Choroid plexus epithelial cell (primary cell): ENCODE data around the gene TES.

Source experiments
- DNase-seq: peaks from one replicate; pipeline ENCODE4 v3.0.0-alpha.2; 2010; ENCODE audit warnings: low read depth
- H3K4me3 ChIP-seq: 2 replicates; pipeline ENCODE4 v1.5.1; 2011; ENCODE audit warnings: low read depth, mild to moderate bottlenecking, control low read depth, low read length, moderate library complexity
- CTCF ChIP-seq: conservative IDR thresholded peaks from 2 replicates; pipeline ENCODE4 v1.5.1; 2011; ENCODE audit warnings: low read depth, mild to moderate bottlenecking, control low read depth, inconsistent platforms, low read length, moderate library complexity

Gene TES

GRCh38 chr7:116273283-116273917 lies 63.1 kb downstream of the TES start:
- no peak overlapping the region for H3K4me3 ChIP-seq
- TF ChIP-seq CTCF: no peak
- no peak for DNase-seq

- no peak for DNase-seq
- no peak for TF ChIP-seq CTCF
- H3K4me3 ChIP-seq: no peak overlapping the region
Observed at GRCh38 chr7:116273918-116274301, 63.6 kb downstream of the TES start.

- no peak overlapping the region for H3K4me3 ChIP-seq
- no peak for TF ChIP-seq CTCF
- DNase-seq: no peak
Observed at GRCh38 chr7:116277070-116277469, 66.7 kb downstream of the TES start.

GRCh38 chr7:116279217-116279616 lies 68.9 kb downstream of the TES start:
- TF ChIP-seq CTCF: no peak
- no peak overlapping the region for H3K4me3 ChIP-seq
- DNase-seq: no peak

GRCh38 chr7:116280803-116281202 lies 70.5 kb downstream of the TES start:
- no peak for TF ChIP-seq CTCF
- DNase-seq: no peak
- H3K4me3 ChIP-seq: no peak overlapping the region

GRCh38 chr7:116283595-116284204 lies 73.4 kb downstream of the TES start:
- H3K4me3 ChIP-seq: no peak overlapping the region
- TF ChIP-seq CTCF: no peak

GRCh38 chr7:116284390-116284789 lies 74.1 kb downstream of the TES start:
- H3K4me3 ChIP-seq: no peak overlapping the region
- peak; percentile 70 for DNase-seq
- TF ChIP-seq CTCF: no peak

More at GRCh38 chr7:116283595-116284204, 73.4 kb downstream of the TES start:
- no peak for DNase-seq
